Loucy (cell line): ENCODE data around the gene ITSN1.

Source experiments
- CTCF ChIP-seq: fragments of 200-600 bp; sonication (generic); conservative IDR thresholded peaks from 2 replicates; pipeline ENCODE4 v1.5.1; 2014; ENCODE audit warnings: mild to moderate bottlenecking, antibody characterized with exemption, low read length
- EZH2phosphoT487 ChIP-seq: fragments of 200-600 bp; IDR thresholded peaks from 2 replicates; pipeline ENCODE4 v1.6.1; 2018; ENCODE audit warnings: antibody characterized with exemption, mild to moderate bottlenecking, moderate library complexity, borderline replicate concordance

- no peak; the same call in 1 of the 2 replicates for TF ChIP-seq CTCF
- TF ChIP-seq EZH2phosphoT487, result no peak
Measured at GRCh38 chr21:33892853-33893252, 250.6 kb downstream of the ITSN1 start.
